PC-3 (cell line): ENCODE results near the gene ITIH5. TPM values are rescaled to one million over a fixed set of nuclear protein-coding genes. Genes with fewer than 3 reads are reported as not detected.

Source experiments
- ATAC-seq: fragments of 200-7000 bp; cut with Tn5 transposase; 2 replicates; pipeline ENCODE4 v1.9.1; 2020; ENCODE audit warnings: mild to moderate bottlenecking, moderate library complexity
- BruUV-seq: library from RNA; stranded (reverse); fragments of 400-500 nt; replicated peaks from 2 replicates; lab custom pipeline; 2021; lab: Mats Ljungman, UMichigan
- CTCF ChIA-PET: fragments of 300-600 bp; sonication (Branson Sonifier 250); formaldehyde crosslinking; loops from one replicate; lab custom pipeline; 2022; ENCODE audit warnings: antibody characterized with exemption; lab: Charles Lee
- POLR2A ChIA-PET: fragments of 300-600 bp; sonication (Branson Sonifier 250); formaldehyde crosslinking; loops from one replicate; lab custom pipeline; 2022; ENCODE audit warnings: antibody characterized with exemption; ENCODE audit not compliant: unreplicated experiment; lab: Charles Lee
- DNase-seq: peaks from one replicate; pipeline ENCODE4 v3.0.0-alpha.2; 2015
- H2AFZ ChIP-seq: fragments of 300-600 bp; sonication (generic); 2 replicates; pipeline ENCODE4 v1.6.0; 2016; ENCODE audit warnings: antibody characterized with exemption, low read length
- H3F3A ChIP-seq: fragments of 300-600 bp; sonication (generic); one replicate; pipeline ENCODE4 v1.6.0; 2017; ENCODE audit warnings: antibody characterized with exemption, low read length, control low read depth, mild to moderate bottlenecking; ENCODE audit not compliant: unreplicated experiment
- H3K27ac ChIP-seq: fragments of 300-600 bp; sonication (generic); 2 replicates; pipeline ENCODE4 v1.5.1; 2016; ENCODE audit warnings: mild to moderate bottlenecking, low read length
- H3K27me3 ChIP-seq: fragments of 300-600 bp; sonication (generic); 2 replicates; pipeline ENCODE4 v1.6.1; 2016; ENCODE audit warnings: low read length, mixed read lengths
- H3K36me3 ChIP-seq: fragments of 300-600 bp; sonication (generic); 2 replicates; pipeline ENCODE4 v1.6.1; 2016; ENCODE audit warnings: low read depth, mixed run types, low read length, mixed read lengths
- H3K4me1 ChIP-seq: fragments of 300-600 bp; sonication (generic); 2 replicates; pipeline ENCODE4 v1.5.1; 2016; ENCODE audit warnings: low read length; ENCODE audit not compliant: insufficient read depth
- H3K4me2 ChIP-seq: fragments of 300-600 bp; sonication (generic); 2 replicates; pipeline ENCODE4 v1.6.0; 2016; ENCODE audit warnings: low read length
- H3K4me3 ChIP-seq: fragments of 300-600 bp; sonication (generic); 2 replicates; pipeline ENCODE4 v1.5.1; 2016; ENCODE audit warnings: mild to moderate bottlenecking, low read length, mixed read lengths
- H3K79me2 ChIP-seq: fragments of 300-600 bp; sonication (generic); 2 replicates; pipeline ENCODE4 v1.6.1; 2017; ENCODE audit warnings: low read length, mixed read lengths
- H3K9ac ChIP-seq: fragments of 300-600 bp; sonication (generic); 2 replicates; pipeline ENCODE4 v1.6.0; 2016; ENCODE audit warnings: mild to moderate bottlenecking, low read length
- H3K9me2 ChIP-seq: fragments of 300-600 bp; sonication (generic); replicated peaks from 2 replicates; pipeline ENCODE4 v1.6.1; 2016; ENCODE audit warnings: mixed run types, low read length, mixed read lengths
- H3K9me3 ChIP-seq: fragments of 300-600 bp; sonication (generic); 2 replicates; pipeline ENCODE4 v1.6.1; 2016; ENCODE audit warnings: low read length, mixed read lengths
- H4K20me1 ChIP-seq: fragments of 300-600 bp; sonication (generic); 2 replicates; pipeline ENCODE4 v1.6.1; 2016; ENCODE audit warnings: low read length, mixed read lengths
- CTCF ChIP-seq: fragments of 300-600 bp; sonication (generic); conservative IDR thresholded peaks from 2 replicates; pipeline ENCODE4 v1.5.1; 2017; ENCODE audit warnings: antibody characterized with exemption, low read depth, mild to moderate bottlenecking, low read length
- EZH2 ChIP-seq: fragments of 300-600 bp; sonication (generic); IDR thresholded peaks from one replicate; pipeline ENCODE4 v1.6.1; 2017; ENCODE audit warnings: antibody characterized with exemption, mild to moderate bottlenecking, low read length; ENCODE audit not compliant: unreplicated experiment
- EZH2phosphoT487 ChIP-seq: fragments of 300-600 bp; sonication (generic); IDR thresholded peaks from 2 replicates; pipeline ENCODE4 v1.6.1; 2018; ENCODE audit warnings: mild to moderate bottlenecking, antibody characterized with exemption, low read length, borderline replicate concordance
- intact Hi-C: fragments of 100-400 bp; cut with micrococcal nuclease; formaldehyde crosslinking; loops from 2 replicates; pipeline ENCODE4 v1.9.0; 2023
- total RNA-seq: library from RNA; depleted of rRNA; stranded (reverse); fragments of >200 nt; gene quantifications from 2 replicates; pipeline ENCODE4 v1.2.3, GENCODE V29; 2014

The ITIH5 gene
- total RNA-seq, 1 experiment from 2014 or later: not detected

GRCh38 chr10:7559386-7559785 lies 107.4 kb downstream of the ITIH5 start:
- Histone ChIP-seq H3K4me2 (no peak overlapping the region), H3K36me3 (no peaks in the 10 kb centered on the region), H3K27ac (no peak overlapping the region), H3F3A (no peaks in the 10 kb centered on the region), H3K9me3 (no peaks in the 10 kb centered on the region), H3K9ac (no peak overlapping the region), H3K9me2 (no peaks in the 10 kb centered on the region), H4K20me1 (no peaks in the 10 kb centered on the region), H3K27me3 (peaks cover 24% of the 10 kb centered on the region), H3K4me3 (no peak overlapping the region), H2AFZ (no peak overlapping the region), H3K79me2 (no peaks in the 10 kb centered on the region), H3K4me1 (no peaks in the 10 kb centered on the region)
- POLR2A ChIA-PET: no interaction called here
- ATAC-seq (no peak), DNase-seq (no peak)
- TF ChIP-seq EZH2 (no peak), CTCF (no peak), EZH2phosphoT487 (no peak)
- no TSS peak for BruUV-seq
- intact Hi-C loops: no loop called here
- CTCF ChIA-PET: no interaction called here

DNA sequence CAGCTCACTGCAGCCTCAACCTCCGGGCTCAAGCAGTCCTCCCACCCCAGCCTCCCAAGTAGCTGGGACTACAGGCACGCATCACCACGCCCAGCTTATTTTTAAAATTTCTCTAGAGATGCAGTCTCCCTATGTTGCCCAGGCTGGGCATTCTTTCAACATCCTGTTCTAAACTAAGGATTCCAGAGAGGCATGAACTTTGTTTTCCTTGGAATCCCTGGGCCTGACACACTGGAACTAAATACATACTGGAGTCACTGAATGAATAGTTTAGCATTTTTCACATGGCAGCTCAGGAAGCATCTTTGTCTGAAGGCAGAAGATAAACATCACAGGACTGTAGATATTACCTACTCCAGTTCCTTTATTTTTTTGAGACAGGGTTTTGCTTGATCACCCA lies 108.7 kb downstream of the ITIH5 start:
- Histone ChIP-seq H3K9ac (no peak overlapping the region), H3K9me3 (no peaks in the 10 kb centered on the region), H3K27ac (no peak overlapping the region), H4K20me1 (no peaks in the 10 kb centered on the region), H3K36me3 (no peaks in the 10 kb centered on the region), H3K4me1 (no peaks in the 10 kb centered on the region), H2AFZ (no peak overlapping the region), H3K9me2 (no peaks in the 10 kb centered on the region), H3K4me2 (no peak overlapping the region), H3F3A (no peaks in the 10 kb centered on the region), H3K27me3 (peaks cover 30% of the 10 kb centered on the region), H3K79me2 (no peaks in the 10 kb centered on the region), H3K4me3 (no peak overlapping the region)
- no TSS peak for BruUV-seq
- ChIA-PET POLR2A (no interaction called here), CTCF (no interaction called here)
- no peak for DNase-seq
- intact Hi-C loops: no loop called here
- TF ChIP-seq CTCF (no peak), EZH2 (no peak), EZH2phosphoT487 (no peak)
- ATAC-seq: no peak

DNA sequence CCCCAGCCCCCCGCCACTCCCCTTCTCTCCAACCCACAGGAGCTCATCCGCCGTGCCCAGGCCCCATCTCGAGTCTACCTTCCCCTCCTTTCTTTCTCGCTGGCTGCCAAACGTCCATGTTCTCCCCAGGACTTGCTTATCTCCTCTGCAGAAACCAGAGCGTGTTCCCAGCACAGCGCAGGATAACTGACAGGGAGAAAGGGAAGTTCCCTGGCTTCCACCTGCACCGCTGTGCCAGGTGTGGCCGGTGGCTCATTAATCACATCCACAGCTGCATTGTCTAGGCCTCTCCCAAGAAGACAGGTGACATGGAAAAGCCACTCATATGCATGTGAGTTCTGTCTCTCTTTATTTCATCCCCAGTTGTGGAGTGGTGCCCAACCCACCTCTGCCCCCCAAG lies 113.2 kb downstream of the ITIH5 start:
- ATAC-seq (no peak), DNase-seq (no peak)
- no TSS peak for BruUV-seq
- ChIA-PET CTCF (no interaction called here), POLR2A (no interaction called here)
- H3K27me3 ChIP-seq: peaks cover 11% of the 10 kb centered on the region
- intact Hi-C loops: no loop called here
- H3K9me2 ChIP-seq: no peaks in the 10 kb centered on the region
- no peak overlapping the region for H2AFZ ChIP-seq
- no peak overlapping the region for H3K4me3 ChIP-seq
- no peak overlapping the region for H3K9ac ChIP-seq
- no peaks in the 10 kb centered on the region for H3K4me1 ChIP-seq
- H3F3A ChIP-seq: no peaks in the 10 kb centered on the region
- no peak overlapping the region for H3K27ac ChIP-seq
- H4K20me1 ChIP-seq: no peaks in the 10 kb centered on the region
- H3K36me3 ChIP-seq: no peaks in the 10 kb centered on the region
- no peak overlapping the region for H3K4me2 ChIP-seq
- TF ChIP-seq EZH2phosphoT487 (no peak), EZH2 (no peak), CTCF (no peak)
- H3K9me3 ChIP-seq: no peaks in the 10 kb centered on the region
- no peaks in the 10 kb centered on the region for H3K79me2 ChIP-seq
